Spinal cord (tissue), 10 donors: ENCODE measurements around the gene RIOK1. TPM values are rescaled to one million over a fixed set of nuclear protein-coding genes. Genes with fewer than 3 reads are reported as not detected.
A peak's percentile ranks its signal among the peaks of the same experiment; 100 is the strongest.

Experiments used
- DNase-seq, 6 donors: peaks; one replicate each; pipeline versions ENCODE4 v3.0.0 to v3.0.0-alpha.2; 2013 to 2015; ENCODE audit warnings: low spot score in 6 of 6, low read depth in 4 of 6
- H3K27ac ChIP-seq: one replicate; pipeline ENCODE4 v1.5.1; 2013; ENCODE audit warnings: low read depth, low read length, control low read depth
- H3K27me3 ChIP-seq: one replicate; pipeline ENCODE4 v1.6.1; 2013; ENCODE audit warnings: low read length; ENCODE audit not compliant: control insufficient read depth, insufficient read depth
- H3K36me3 ChIP-seq: one replicate; pipeline ENCODE4 v1.6.1; 2013; ENCODE audit warnings: low read length; ENCODE audit not compliant: control insufficient read depth, insufficient read depth
- H3K4me1 ChIP-seq: one replicate; pipeline ENCODE4 v1.6.1; 2013; ENCODE audit warnings: low read length; ENCODE audit not compliant: control insufficient read depth, insufficient read depth
- H3K4me3 ChIP-seq: one replicate; pipeline ENCODE4 v1.5.1; 2013; ENCODE audit warnings: low read depth, low read length, control low read depth
- H3K9me3 ChIP-seq: one replicate; pipeline ENCODE4 v1.6.1; 2013; ENCODE audit warnings: low read length; ENCODE audit not compliant: control insufficient read depth, insufficient read depth
- WGBS: methylation state at CpG from one replicate; pipeline ENCODE4 v1.1.5; 2013; ENCODE audit warnings: missing lambda C conversion rate; ENCODE audit not compliant: insufficient coverage; 5-methylcytosine and 5-hydroxymethylcytosine counted together
- polyA plus RNA-seq, 2 donors: library from polyadenylated mRNA; unstranded; fragments of 120-200 nt; gene quantifications; one replicate each; pipeline ENCODE4 v1.2.1, GENCODE V29; 2013; ENCODE audit not compliant: insufficient read length in 2 of 2
- total RNA-seq, 2 donors: library from RNA; depleted of rRNA in 1 of 2; stranded (reverse); fragments of 120-200 nt in 1 of 2; fragments of >200 nt in 1 of 2; gene quantifications; one replicate each; pipeline versions ENCODE4 v1.2.3 to v1.2.4, GENCODE V29; 2013 to 2014
- donor health status: healthy.

The RIOK1 gene
- total and polyA plus RNA-seq, 4 donors, result 26.3 to 36.6 (median 30.3) TPM

- H3K27ac ChIP-seq, result no peak overlapping the region
- no peak overlapping the region for H3K4me3 ChIP-seq
- WGBS, result 92% methylated on average over 6 of the region's 7 CpGs
- no peaks in the 10 kb centered on the region for H3K4me1 ChIP-seq
- no peaks in the 10 kb centered on the region for H3K9me3 ChIP-seq
- no peaks in the 10 kb centered on the region for H3K27me3 ChIP-seq
- no peaks in the 10 kb centered on the region for H3K36me3 ChIP-seq
- no peak for DNase-seq
Observed at GRCh38 chr6:7367408-7367807, 22.2 kb upstream of the RIOK1 start.

GRCh38 chr6:7373739-7374138 is 15.9 kb upstream of the RIOK1 start:
- WGBS, result 70% methylated on average over 2 of the region's 3 CpGs

GRCh38 chr6:7377961-7378360 is 11.6 kb upstream of the RIOK1 start:
- no peak for DNase-seq
- H3K27ac ChIP-seq, result no peak overlapping the region
- no peaks in the 10 kb centered on the region for H3K9me3 ChIP-seq
- H3K4me1 ChIP-seq, result no peaks in the 10 kb centered on the region
- no peaks in the 10 kb centered on the region for H3K27me3 ChIP-seq
- no CpG with 5 or more reads among the region's 1 CpG for WGBS
- no peak overlapping the region for H3K4me3 ChIP-seq
- H3K36me3 ChIP-seq, result no peaks in the 10 kb centered on the region

More at GRCh38 chr6:7373739-7374138, 15.9 kb upstream of the RIOK1 start:
- H3K4me3 ChIP-seq, result no peak overlapping the region
- no peak overlapping the region for H3K27ac ChIP-seq
- H3K27me3 ChIP-seq, result no peaks in the 10 kb centered on the region
- DNase-seq, result no peak
- no peaks in the 10 kb centered on the region for H3K9me3 ChIP-seq
- no peaks in the 10 kb centered on the region for H3K4me1 ChIP-seq
- H3K36me3 ChIP-seq, result no peaks in the 10 kb centered on the region

GRCh38 chr6:7378740-7379139 is 10.9 kb upstream of the RIOK1 start:
- H3K4me1 ChIP-seq, result no peaks in the 10 kb centered on the region
- H3K27ac ChIP-seq, result no peak overlapping the region
- H3K4me3 ChIP-seq, result no peak overlapping the region
- no peak for DNase-seq
- no peaks in the 10 kb centered on the region for H3K27me3 ChIP-seq
- no peaks in the 10 kb centered on the region for H3K9me3 ChIP-seq
- WGBS, result no CpG with 5 or more reads among the region's 4 CpGs
- no peaks in the 10 kb centered on the region for H3K36me3 ChIP-seq

GRCh38 chr6:7381092-7381491 is 8.5 kb upstream of the RIOK1 start:
- WGBS, result no CpG with 5 or more reads among the region's 1 CpG
- DNase-seq, result no peak
- no peaks in the 10 kb centered on the region for H3K27me3 ChIP-seq
- H3K4me1 ChIP-seq, result no peaks in the 10 kb centered on the region
- H3K36me3 ChIP-seq, result no peaks in the 10 kb centered on the region
- H3K9me3 ChIP-seq, result no peaks in the 10 kb centered on the region
- H3K27ac ChIP-seq, result no peak overlapping the region
- H3K4me3 ChIP-seq, result no peak overlapping the region

- no peak for DNase-seq
- H3K36me3 ChIP-seq, result peaks cover 3% of the 10 kb centered on the region
- 0% methylated on average over 11 of the region's 11 CpGs for WGBS
Observed at GRCh38 chr6:7389162-7389450, 502 bp upstream of the RIOK1 start.

GRCh38 chr6:7390226-7390878 is 744 bp downstream of the RIOK1 start:
- no peak for DNase-seq
- H3K27me3 ChIP-seq, result no peaks in the 10 kb centered on the region
- peak overlapping the region; percentile 95 for H3K27ac ChIP-seq
- WGBS, result 56% methylated on average over 1 of the region's 14 CpGs
- peak overlapping the region; percentile 91 for H3K4me3 ChIP-seq
- H3K9me3 ChIP-seq, result no peaks in the 10 kb centered on the region
- H3K4me1 ChIP-seq, result peaks cover 6% of the 10 kb centered on the region
- H3K36me3 ChIP-seq, result peaks cover 4% of the 10 kb centered on the region

More at GRCh38 chr6:7389162-7389450, 502 bp upstream of the RIOK1 start:
- peak overlapping the region; percentile 91 for H3K4me3 ChIP-seq
- no peaks in the 10 kb centered on the region for H3K27me3 ChIP-seq
- peaks cover 6% of the 10 kb centered on the region for H3K4me1 ChIP-seq
- H3K27ac ChIP-seq, result peak overlapping the region; percentile 95
- no peaks in the 10 kb centered on the region for H3K9me3 ChIP-seq

GRCh38 chr6:7391151-7391550 is 1.5 kb downstream of the RIOK1 start:
- no peaks in the 10 kb centered on the region for H3K27me3 ChIP-seq
- no peaks in the 10 kb centered on the region for H3K9me3 ChIP-seq
- H3K27ac ChIP-seq, result no peak overlapping the region
- peaks cover 6% of the 10 kb centered on the region for H3K36me3 ChIP-seq
- peaks cover 6% of the 10 kb centered on the region for H3K4me1 ChIP-seq
- 52% methylated on average over 4 of the region's 4 CpGs for WGBS
- no peak for DNase-seq
- H3K4me3 ChIP-seq, result no peak overlapping the region

GRCh38 chr6:7392402-7392801 is 2.8 kb downstream of the RIOK1 start:
- no peak for DNase-seq
- H3K27ac ChIP-seq, result no peak overlapping the region
- peaks cover 6% of the 10 kb centered on the region for H3K4me1 ChIP-seq
- H3K27me3 ChIP-seq, result no peaks in the 10 kb centered on the region
- H3K36me3 ChIP-seq, result peaks cover 10% of the 10 kb centered on the region
- WGBS, result 77% methylated on average over 2 of the region's 6 CpGs
- H3K4me3 ChIP-seq, result no peak overlapping the region
- H3K9me3 ChIP-seq, result no peaks in the 10 kb centered on the region

GRCh38 chr6:7401075-7401474 is 11.5 kb downstream of the RIOK1 start:
- Histone ChIP-seq H3K36me3 (peaks cover 10% of the 10 kb centered on the region), H3K4me1 (no peaks in the 10 kb centered on the region)

More at GRCh38 chr6:7401075-7401474, 11.5 kb downstream of the RIOK1 start:
- DNase-seq, result no peak
- WGBS, result no CpG with 5 or more reads among the region's 3 CpGs
- Histone ChIP-seq H3K27me3 (no peaks in the 10 kb centered on the region), H3K4me3 (no peak overlapping the region), H3K27ac (no peak overlapping the region), H3K9me3 (no peaks in the 10 kb centered on the region)
